Spleen (tissue), 11 donors: Measurements from ENCODE around the gene MACROH2A1. TPM values are rescaled to one million over a fixed set of nuclear protein-coding genes. Genes with fewer than 3 reads are reported as not detected.

ENCODE experiments used
- DNase-seq: peaks from one replicate; pipeline ENCODE4 v3.0.0-alpha.2; 2020
- H3K27ac ChIP-seq, 8 donors: fragments of 200-600 bp; sonication (generic) in 7 of 8; 1 replicate in 4 of 8; 2 replicates in 4 of 8; pipeline versions ENCODE4 v1.5.0 to v1.8.0; 2016 to 2021; ENCODE audit warnings: inconsistent platforms in 4 of 8, mild to moderate bottlenecking in 4 of 8, moderate library complexity in 1 of 8
- H3K27me3 ChIP-seq, 7 donors: fragments of 200-600 bp; sonication (generic) in 6 of 7; replicated peaks in 1 of 7; 1 replicate in 4 of 7; 2 replicates in 3 of 7; pipeline versions ENCODE4 v1.5.0 to v1.8.0; 2016 to 2021; ENCODE audit warnings: inconsistent platforms in 3 of 7, mild to moderate bottlenecking in 1 of 7
- H3K36me3 ChIP-seq, 6 donors: fragments of 200-600 bp; sonication (generic) in 5 of 6; 1 replicate in 4 of 6; 2 replicates in 2 of 6; pipeline versions ENCODE4 v1.5.0 to v1.8.0; 2016 to 2021; ENCODE audit warnings: inconsistent platforms in 2 of 6
- H3K4me1 ChIP-seq, 6 donors: fragments of 200-600 bp; sonication (generic) in 5 of 6; 1 replicate in 3 of 6; 2 replicates in 3 of 6; pipeline versions ENCODE4 v1.5.0 to v1.8.0; 2016 to 2021; ENCODE audit warnings: inconsistent platforms in 3 of 6
- H3K4me3 ChIP-seq, 8 donors: fragments of 200-600 bp; sonication (generic) in 7 of 8; 1 replicate in 4 of 8; 2 replicates in 4 of 8; pipeline versions ENCODE4 v1.5.0 to v1.8.0; 2016 to 2021; ENCODE audit warnings: inconsistent platforms in 4 of 8, mild to moderate bottlenecking in 4 of 8, moderate library complexity in 2 of 8
- H3K9me3 ChIP-seq, 8 donors: fragments of 200-600 bp; sonication (generic) in 7 of 8; 1 replicate in 4 of 8; 2 replicates in 4 of 8; pipeline versions ENCODE4 v1.5.0 to v1.8.0; 2016 to 2021; ENCODE audit warnings: inconsistent platforms in 4 of 8
- CTCF ChIP-seq, 11 experiments: fragments of 200-600 bp in 7 of 11; fragments of 450-650 bp in 4 of 11; sonication (generic) in 4 of 11; IDR thresholded peaks in 8 of 11; conservative IDR thresholded peaks in 3 of 11; 1 replicate in 7 of 11; 2 replicates in 4 of 11; pipeline versions ENCODE4 v1.4.0 to v1.8.0; 2016 to 2021; ENCODE audit warnings: antibody characterized with exemption in 11 of 11, inconsistent platforms in 4 of 11, mild to moderate bottlenecking in 1 of 11
- POLR2A ChIP-seq, 3 donors: fragments of 450-650 bp; IDR thresholded peaks; one replicate each; pipeline ENCODE4 v1.5.1; 2017; ENCODE audit warnings: antibody characterized with exemption in 3 of 3, mild to moderate bottlenecking in 1 of 3
- POLR2AphosphoS5 ChIP-seq, 3 donors: sonication (generic); formaldehyde crosslinking; IDR thresholded peaks; one replicate each; pipeline ENCODE4 v1.5.1; 2017; ENCODE audit warnings: antibody characterized with exemption in 3 of 3
- WGBS, 5 donors: extraction: QIAGEN DNeasy Blood & Tissue Kit in 3 of 5; methylation state at CpG; one replicate each; pipeline versions ENCODE4 v1.1.5 to v1.1.7; 2013 to 2018; 5-methylcytosine and 5-hydroxymethylcytosine counted together
- intact Hi-C: fragments of 100-400 bp; cut with DNase I; formaldehyde crosslinking; loops from one replicate; pipeline ENCODE4 v1.15.0; 2023; ENCODE audit warnings: low total_unique reads
- polyA plus RNA-seq, 3 donors: library from polyadenylated mRNA; stranded (reverse); fragments of 200-250 nt; gene quantifications; one replicate each; pipeline ENCODE4 v1.2.1, GENCODE V29; 2013
- total RNA-seq, 7 donors: library from RNA; depleted of rRNA in 3 of 7; stranded (reverse); fragments of >200 nt in 3 of 7; fragmentation: NEBNext Ultra II Directional in 4 of 7; extraction: Animal tissue kit (Norgen Biotek cat#: 25700) in 4 of 7; gene quantifications; one replicate each; pipeline versions ENCODE4 v1.1.0 to v1.2.1, GENCODE V29; 2016 to 2021
- donor health status: healthy with polysubstance abuse.
- donor health status: DM: no; HTN: no; CAD: no; lungs with moderate emphysema.
- donor health status: DM: no; HTN: no; CAD: no.
- donor health status: Bipolar disorder and iron deficiency.
- donor health status: healthy.
- donor health status: DM: no; HTN: no; CAD: no.
- donor health status: DM: yes; HTN: yes; CAD: no.

The MACROH2A1 gene
- total and polyA plus RNA-seq, 10 donors, result 88.1 to 288 (median 175) TPM

- peaks cover 8 to 100% (median 84%) of the 10 kb centered on the region in 6 donors for H3K36me3 ChIP-seq
- no peaks in the 10 kb centered on the region for H3K27me3 ChIP-seq
- no peaks in the 10 kb centered on the region for H3K9me3 ChIP-seq
- no peak overlapping the region for H3K27ac ChIP-seq
- DNase-seq, result no peak
- H3K4me1 ChIP-seq, result peaks cover 0 to 14% (median 2%) of the 10 kb centered on the region in 6 donors
- TF ChIP-seq POLR2AphosphoS5 (IDR thresholded peaks at IDR 0.05) (no peak), CTCF (IDR thresholded peaks at IDR 0.05 in 8 of 11, conservative IDR thresholded peaks at IDR 0.05 in 3 of 11) (no peak), POLR2A (IDR thresholded peaks at IDR 0.05) (no peak)
- intact Hi-C loops, result no loop called here
- no peak overlapping the region for H3K4me3 ChIP-seq
- WGBS, 5 donors, result 78 to 92% (median 89%) methylated on average over 4 of the region's 4 CpGs
Measured at GRCh38 chr5:135342551-135342875, 56.5 kb downstream of the MACROH2A1 start.

GRCh38 chr5:135341696-135342550 is 57.1 kb downstream of the MACROH2A1 start:
- 93 to 97% (median 93%) methylated on average over 6 to 7 of the region's 7 CpGs for WGBS, 5 donors
- H3K4me1 ChIP-seq, result peaks cover 0 to 14% (median 2%) of the 10 kb centered on the region in 6 donors
- TF ChIP-seq CTCF (IDR thresholded peaks at IDR 0.05 in 8 of 11, conservative IDR thresholded peaks at IDR 0.05 in 3 of 11) (no peak), POLR2A (IDR thresholded peaks at IDR 0.05) (no peak), POLR2AphosphoS5 (IDR thresholded peaks at IDR 0.05) (no peak)
- peaks cover 8 to 100% (median 89%) of the 10 kb centered on the region in 6 donors for H3K36me3 ChIP-seq
- no peak for DNase-seq
- no peak overlapping the region for H3K4me3 ChIP-seq
- no peaks in the 10 kb centered on the region for H3K9me3 ChIP-seq
- intact Hi-C loops, result no loop called here
- no peak overlapping the region for H3K27ac ChIP-seq
- no peaks in the 10 kb centered on the region for H3K27me3 ChIP-seq

DNA sequence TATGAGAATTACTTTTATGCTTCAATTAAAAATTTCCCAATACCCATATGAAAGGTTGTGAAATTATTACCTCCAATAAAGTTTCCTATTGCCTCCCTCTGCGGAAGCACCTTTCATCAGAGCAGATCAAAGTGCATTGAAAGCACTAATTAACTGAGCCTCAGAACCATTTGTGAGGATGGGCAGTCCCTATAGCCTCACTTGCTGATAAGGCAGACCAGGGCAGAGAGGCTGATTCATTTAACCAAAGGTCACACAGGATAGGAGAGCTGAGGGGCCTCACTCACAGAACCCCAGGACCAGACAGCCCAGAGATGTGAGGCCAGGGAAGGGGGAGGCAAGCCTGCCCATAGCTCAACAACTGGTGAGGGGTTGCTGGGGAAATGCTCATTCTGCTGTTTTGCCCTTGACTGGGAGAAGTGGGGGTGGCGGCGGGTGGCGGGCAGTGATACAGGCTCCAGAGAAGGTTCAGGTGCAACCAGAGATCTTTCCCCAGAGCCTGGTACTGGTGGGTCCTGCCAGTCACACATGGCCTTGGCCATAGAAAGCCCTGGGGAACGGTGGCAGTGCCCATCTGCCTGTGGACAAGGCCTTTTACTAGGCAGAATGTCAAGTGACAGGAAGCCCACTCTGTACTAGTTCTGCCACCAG is 57.9 kb downstream of the MACROH2A1 start:
- Histone ChIP-seq H3K27me3 (no peaks in the 10 kb centered on the region), H3K27ac (no peak overlapping the region), H3K4me3 (no peak overlapping the region), H3K9me3 (no peaks in the 10 kb centered on the region), H3K4me1 (peaks cover 0 to 6% (median 0%) of the 10 kb centered on the region in 6 donors), H3K36me3 (peaks cover 8 to 100% (median 97%) of the 10 kb centered on the region in 6 donors)
- TF ChIP-seq CTCF (IDR thresholded peaks at IDR 0.05 in 8 of 11, conservative IDR thresholded peaks at IDR 0.05 in 3 of 11) (no peak), POLR2AphosphoS5 (IDR thresholded peaks at IDR 0.05) (no peak), POLR2A (IDR thresholded peaks at IDR 0.05) (no peak)
- WGBS, 5 donors, result 85 to 95% (median 89%) methylated on average over 4 to 5 of the region's 5 CpGs
- intact Hi-C loops, result no loop called here
- no peak for DNase-seq

DNA sequence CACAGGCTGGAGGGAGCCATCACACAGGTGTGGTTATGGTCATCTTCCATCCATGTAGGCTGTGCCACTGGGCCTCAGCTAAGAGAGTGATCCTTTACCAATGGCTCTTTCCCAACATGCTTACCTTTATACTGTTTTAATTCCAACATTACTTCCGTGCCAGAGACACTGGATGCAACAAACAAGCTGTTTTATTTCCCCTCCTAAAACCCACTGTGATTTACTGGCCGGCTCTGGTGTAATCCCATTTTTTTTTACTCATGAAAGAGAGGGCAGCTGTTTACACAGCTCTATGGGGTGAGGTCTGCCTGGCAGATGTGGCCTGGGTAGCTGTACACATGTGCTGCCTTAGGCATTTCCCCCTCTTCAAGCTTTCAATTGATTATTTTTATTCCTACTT is 58.5 kb downstream of the MACROH2A1 start:
- Histone ChIP-seq H3K27ac (no peak overlapping the region), H3K36me3 (peaks cover 8 to 100% (median 98%) of the 10 kb centered on the region in 6 donors), H3K4me3 (no peak overlapping the region), H3K27me3 (no peaks in the 10 kb centered on the region), H3K4me1 (peaks cover 0 to under 1% (median 0%) of the 10 kb centered on the region in 6 donors), H3K9me3 (no peaks in the 10 kb centered on the region)
- intact Hi-C loops, result no loop called here
- no peak for DNase-seq
- TF ChIP-seq POLR2A (IDR thresholded peaks at IDR 0.05), result no peak
- TF ChIP-seq CTCF (IDR thresholded peaks at IDR 0.05 in 8 of 11, conservative IDR thresholded peaks at IDR 0.05 in 3 of 11), result no peak
- TF ChIP-seq POLR2AphosphoS5 (IDR thresholded peaks at IDR 0.05), result no peak
- 83 to 91% (median 89%) methylated on average over 2 of the region's 2 CpGs for WGBS, 5 donors
